C4-2B (cell line): Measurements from ENCODE around the gene LRRC4C.

ENCODE experiments used
- H3K27ac ChIP-seq: fragments of 450-650 bp; 2 replicates; pipeline ENCODE4 v1.5.1; 2017
- ZFX ChIP-seq: fragments of 450-650 bp; IDR thresholded peaks from 2 replicates; pipeline ENCODE4 v1.6.1; 2017
- TF ChIP-seq, protein P1 (sequence below): fragments of 450-650 bp; conservative IDR thresholded peaks from 2 replicates; pipeline ENCODE4 v1.5.1; 2017; ENCODE audit warnings: mild to moderate bottlenecking

The LRRC4C gene

DNA sequence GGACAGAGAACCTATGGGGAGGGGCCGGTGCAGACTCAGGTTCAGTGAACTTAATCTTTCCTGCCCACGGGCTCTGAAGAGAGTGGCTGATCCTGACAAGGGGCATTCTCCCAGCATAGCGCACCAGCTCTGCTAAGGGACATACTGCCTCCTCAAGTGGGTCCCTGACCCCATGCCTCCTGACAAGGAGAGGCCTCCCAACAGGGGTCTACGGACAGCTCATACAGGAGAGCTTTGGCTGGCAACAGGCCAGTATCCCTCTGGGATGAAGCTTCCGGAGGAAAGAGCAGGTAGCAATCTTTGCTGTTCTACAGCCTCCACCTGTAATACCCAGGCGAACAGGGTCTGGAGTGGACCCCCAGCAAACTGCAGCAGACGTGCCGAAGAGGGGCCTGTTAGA, 394.0 kb downstream of the LRRC4C start:
- no peak for TF ChIP-seq ZFX
- TF ChIP-seq, protein P1, sequence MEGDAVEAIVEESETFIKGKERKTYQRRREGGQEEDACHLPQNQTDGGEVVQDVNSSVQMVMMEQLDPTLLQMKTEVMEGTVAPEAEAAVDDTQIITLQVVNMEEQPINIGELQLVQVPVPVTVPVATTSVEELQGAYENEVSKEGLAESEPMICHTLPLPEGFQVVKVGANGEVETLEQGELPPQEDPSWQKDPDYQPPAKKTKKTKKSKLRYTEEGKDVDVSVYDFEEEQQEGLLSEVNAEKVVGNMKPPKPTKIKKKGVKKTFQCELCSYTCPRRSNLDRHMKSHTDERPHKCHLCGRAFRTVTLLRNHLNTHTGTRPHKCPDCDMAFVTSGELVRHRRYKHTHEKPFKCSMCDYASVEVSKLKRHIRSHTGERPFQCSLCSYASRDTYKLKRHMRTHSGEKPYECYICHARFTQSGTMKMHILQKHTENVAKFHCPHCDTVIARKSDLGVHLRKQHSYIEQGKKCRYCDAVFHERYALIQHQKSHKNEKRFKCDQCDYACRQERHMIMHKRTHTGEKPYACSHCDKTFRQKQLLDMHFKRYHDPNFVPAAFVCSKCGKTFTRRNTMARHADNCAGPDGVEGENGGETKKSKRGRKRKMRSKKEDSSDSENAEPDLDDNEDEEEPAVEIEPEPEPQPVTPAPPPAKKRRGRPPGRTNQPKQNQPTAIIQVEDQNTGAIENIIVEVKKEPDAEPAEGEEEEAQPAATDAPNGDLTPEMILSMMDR = no peak
- H3K27ac ChIP-seq = no peak overlapping the region

GRCh38 chr11:41058138-41058537, 401.3 kb downstream of the LRRC4C start:
- no peak overlapping the region for H3K27ac ChIP-seq
- no peak for TF ChIP-seq ZFX
- TF ChIP-seq, protein P1 = no peak

- TF ChIP-seq, protein P1 = no peak
- no peak for TF ChIP-seq ZFX
- H3K27ac ChIP-seq = peak overlapping the region; percentile 18; the same call in 1 of the 2 replicates
Measured at GRCh38 chr11:41056892-41057569, 402.4 kb downstream of the LRRC4C start.

GRCh38 chr11:41053894-41054293, 405.6 kb downstream of the LRRC4C start:
- TF ChIP-seq, protein P1 = no peak
- no peak for TF ChIP-seq ZFX
- H3K27ac ChIP-seq = no peak overlapping the region

GRCh38 chr11:41051919-41052635, 407.4 kb downstream of the LRRC4C start:
- H3K27ac ChIP-seq = no peak overlapping the region

DNA sequence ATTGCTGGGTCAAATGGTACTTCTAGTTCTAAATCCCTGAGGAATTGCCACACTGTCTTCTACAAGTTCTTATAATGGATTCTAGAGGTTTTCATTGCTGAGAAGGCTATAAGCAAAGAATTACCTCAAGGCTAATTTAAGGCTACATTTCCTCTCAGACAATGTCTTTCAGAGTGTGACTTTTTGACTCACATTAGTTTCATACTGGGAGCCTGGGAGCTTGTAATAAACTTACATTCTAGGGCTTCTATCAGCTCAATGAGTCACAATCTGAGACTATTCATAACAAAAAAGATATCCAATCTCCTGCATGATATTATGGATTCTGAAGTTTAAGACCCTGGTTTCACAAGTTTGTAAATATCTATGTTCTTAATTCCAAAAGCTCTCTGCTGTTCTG, 408.7 kb downstream of the LRRC4C start:
- H3K27ac ChIP-seq = no peak overlapping the region
- TF ChIP-seq ZFX = no peak
- TF ChIP-seq, protein P1 = no peak

More at GRCh38 chr11:41051919-41052635, 407.4 kb downstream of the LRRC4C start:
- no peak for TF ChIP-seq ZFX
- TF ChIP-seq, protein P1 = no peak

GRCh38 chr11:41047229-41047628, 412.2 kb downstream of the LRRC4C start:
- TF ChIP-seq, protein P1 = no peak; the same call in 1 of the 2 replicates
- no peak for TF ChIP-seq ZFX
- no peak overlapping the region for H3K27ac ChIP-seq
